Right renal pelvis (tissue), 4 donors: Measurements from ENCODE around the gene PRSS16. TPM values are rescaled to one million over a fixed set of nuclear protein-coding genes. Genes with fewer than 3 reads are reported as not detected.

Experiments
- polyA plus RNA-seq, 4 donors: library from polyadenylated mRNA; unstranded; fragments of 120-200 nt; gene quantifications; one replicate each; pipeline ENCODE4 v1.2.1, GENCODE V29; 2013; ENCODE audit not compliant: insufficient read length in 4 of 4

The PRSS16 gene
- polyA plus RNA-seq, 4 donors, result 0.21 to 1.5 (median 0.37) TPM

Other genes with a start within 250 kb of the PRSS16 start
- gene POM121L2, start 64.6 kb downstream of the PRSS16 start, polyA plus RNA-seq, result not detected
- 10 to 100 TPM; 10.1 to 14.7 (median 13.8) TPM for gene ZNF391, start 141.1 kb downstream of the PRSS16 start, polyA plus RNA-seq
- 10 to 100 TPM; 16.1 to 21.3 (median 19.4) TPM for gene ZNF184, start 225.4 kb downstream of the PRSS16 start, polyA plus RNA-seq